HG03460 (cell line): ENCODE data around the gene CCDC43.
"Not testable (repeated sequence)": the region's sequence is repeated elsewhere in the genome, so short reads cannot be mapped to it uniquely, and the experiment has no call there.

Experiments used
- ATAC-seq: cut with Tn5 transposase; IDR thresholded peaks from one replicate; pipeline ENCODE4 v1.9.1; 2021; ENCODE audit not compliant: unreplicated experiment

The CCDC43 gene

GRCh38 chr17:44689477-44690217 is at the start of gene CCDC43:
Gene CCDC43, minus strand, starts transcription at chr17:44689776. Its CDS starts 23 bp downstream, at chr17:44689753.
- ATAC-seq = peak; percentile 86

- ATAC-seq = no peak
These were observed 48.8 kb upstream of the CCDC43 start for GRCh38 chr17:44738214-44738906.

DNA sequence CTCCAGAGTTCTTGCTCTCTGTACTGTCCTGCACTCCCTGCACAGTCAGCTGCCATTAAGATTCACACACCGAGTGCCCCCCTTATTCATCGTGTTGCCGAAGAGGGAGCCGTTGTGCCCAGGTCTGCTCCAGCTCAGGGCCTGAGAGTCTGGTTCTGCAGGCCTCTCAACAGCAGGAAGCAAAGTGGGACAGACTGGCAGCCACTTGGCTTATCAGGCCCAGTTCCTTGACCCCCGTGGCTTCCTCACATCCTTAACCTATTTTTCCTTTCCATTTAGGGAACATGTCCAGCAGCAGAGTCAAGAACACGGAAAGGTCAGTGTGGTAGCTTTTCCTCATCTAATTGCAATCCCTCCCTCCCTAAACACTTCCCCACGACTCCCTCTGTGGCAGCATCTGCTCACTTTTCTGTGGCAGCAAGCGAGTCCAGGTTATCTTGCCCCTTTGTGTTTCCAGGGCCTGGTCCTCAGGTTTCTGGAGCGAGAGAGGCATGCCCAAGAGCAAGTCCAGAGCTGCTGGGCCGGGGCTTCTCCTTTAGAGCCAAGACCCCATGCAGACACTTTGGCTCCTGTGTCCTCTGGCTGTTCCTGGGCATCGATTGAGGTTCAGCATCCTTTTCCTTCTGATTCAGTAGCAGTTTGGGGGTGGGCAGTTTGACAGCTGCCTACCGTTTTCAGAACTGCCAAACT is 47.1 kb upstream of the CCDC43 start:
- ATAC-seq = no peak

- ATAC-seq = no peak
These were observed 44.7 kb upstream of the CCDC43 start for GRCh38 chr17:44734272-44734671.

GRCh38 chr17:44733753-44734152 is 44.2 kb upstream of the CCDC43 start:
- ATAC-seq = no peak

DNA sequence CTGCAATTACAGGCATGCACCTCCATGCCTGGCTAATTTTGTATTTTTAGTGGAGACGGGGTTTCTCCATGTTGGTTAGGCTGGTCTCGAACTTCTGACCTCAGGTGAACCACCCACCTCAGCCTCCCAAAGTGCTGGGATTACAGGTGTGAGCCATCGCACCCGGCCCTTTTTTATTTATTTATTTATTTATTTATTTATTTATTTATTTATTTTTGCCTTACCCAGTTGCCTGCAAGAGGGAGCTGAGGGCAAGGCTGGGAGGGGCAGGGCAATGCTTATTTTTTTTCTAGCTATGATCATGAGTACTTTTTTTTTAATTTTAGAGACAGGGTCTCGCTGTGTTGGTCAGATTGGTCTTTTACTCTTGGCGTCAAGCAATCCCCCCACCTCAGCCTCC is 36.5 kb upstream of the CCDC43 start:
- ATAC-seq = not testable (repeated sequence)

GRCh38 chr17:44722254-44722653 is 32.7 kb upstream of the CCDC43 start:
- ATAC-seq = no peak

DNA sequence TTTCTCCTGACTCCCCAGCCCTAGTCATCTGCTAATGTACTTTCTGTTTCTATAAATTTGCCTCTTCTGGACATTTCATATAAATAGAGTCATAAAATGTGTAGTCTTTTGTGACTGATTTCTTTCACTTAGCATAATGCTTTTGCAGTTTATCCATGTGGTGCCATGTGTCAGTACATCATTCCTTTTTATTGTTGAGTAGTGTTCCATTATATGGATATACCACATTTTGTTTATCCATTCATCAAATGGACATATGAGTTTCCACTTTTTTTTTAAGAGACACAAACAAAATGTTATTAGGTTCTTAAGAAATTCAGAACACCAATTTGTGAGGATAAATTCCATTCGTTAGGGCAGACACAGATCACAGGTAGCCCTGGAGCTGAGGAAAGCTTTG is 29.9 kb upstream of the CCDC43 start:
- ATAC-seq = no peak

DNA sequence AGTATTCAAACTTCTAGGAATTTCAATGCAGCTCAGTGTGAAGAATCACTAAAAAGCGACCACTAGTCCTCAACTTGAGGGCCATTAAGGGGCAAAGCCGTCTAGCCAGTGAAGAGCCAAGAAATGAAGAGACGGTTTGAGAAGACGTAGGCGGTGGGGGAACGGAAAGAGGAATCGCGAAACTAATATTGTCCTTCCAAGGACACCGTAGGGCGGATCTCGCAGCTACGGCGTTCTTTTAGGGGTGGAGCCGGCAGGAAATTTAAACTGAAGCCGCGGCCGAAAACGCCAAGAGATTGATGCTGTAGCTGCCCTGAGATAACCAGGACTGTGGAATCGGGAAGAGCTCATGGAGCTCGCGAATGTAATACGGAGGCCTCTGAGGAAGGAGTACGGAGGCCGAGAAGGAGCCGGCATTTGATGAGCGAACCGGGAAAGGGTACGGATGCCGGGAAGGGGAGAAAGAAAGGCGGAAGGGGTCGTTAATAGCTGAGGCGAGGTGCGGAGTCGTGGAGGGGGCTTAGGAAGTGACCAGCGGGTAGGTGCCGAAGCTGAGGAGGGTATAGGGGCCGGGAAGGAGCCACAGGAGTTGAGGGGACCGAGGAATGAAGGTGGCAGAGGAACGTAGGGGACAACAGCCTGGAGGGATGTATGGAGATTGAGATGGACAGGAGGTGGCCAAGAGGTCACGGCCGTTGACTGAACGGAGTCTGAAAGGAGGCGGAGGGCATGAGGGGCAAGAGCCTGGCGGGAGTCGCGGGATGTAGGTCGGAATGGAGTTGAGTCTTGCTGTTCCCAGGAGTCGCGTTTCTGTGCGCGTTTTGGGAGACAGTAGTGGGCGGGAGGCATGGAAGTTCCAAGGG is 19.1 kb upstream of the CCDC43 start, which contains the start of gene DBF4B:
Gene DBF4B, plus strand, starts transcription at position 265 of the 863 bp plus-strand sequence. Its CDS starts 156 bp downstream, at position 421.
- ATAC-seq = peak; percentile 71

- no peak for ATAC-seq
These were observed 18.3 kb upstream of the CCDC43 start for GRCh38 chr17:44707755-44708400.

- ATAC-seq = not testable (repeated sequence)
These were observed 10.7 kb upstream of the CCDC43 start for GRCh38 chr17:44700288-44700687.

DNA sequence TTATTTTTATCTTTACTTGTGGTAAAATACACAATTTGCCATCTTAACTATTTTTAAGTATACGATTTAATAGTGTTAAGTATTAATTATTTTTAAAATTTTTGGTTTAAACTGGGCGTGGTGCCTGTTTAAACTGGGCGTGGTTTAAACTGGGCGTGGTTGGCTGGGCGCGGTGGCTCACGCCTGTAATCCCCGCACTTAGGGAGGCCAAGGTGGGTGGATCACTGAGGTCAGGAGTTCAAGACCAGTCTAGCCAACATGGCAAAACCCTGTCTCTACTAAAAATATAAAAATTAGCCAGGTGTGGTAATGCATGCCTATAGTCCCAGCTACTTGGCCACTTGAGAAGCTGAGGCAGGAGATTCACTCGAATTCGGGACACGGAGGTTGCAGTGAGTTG is 4.0 kb upstream of the CCDC43 start:
- no peak for ATAC-seq

GRCh38 chr17:44690746-44691306 is 1.2 kb upstream of the CCDC43 start:
- not testable (repeated sequence) for ATAC-seq

DNA sequence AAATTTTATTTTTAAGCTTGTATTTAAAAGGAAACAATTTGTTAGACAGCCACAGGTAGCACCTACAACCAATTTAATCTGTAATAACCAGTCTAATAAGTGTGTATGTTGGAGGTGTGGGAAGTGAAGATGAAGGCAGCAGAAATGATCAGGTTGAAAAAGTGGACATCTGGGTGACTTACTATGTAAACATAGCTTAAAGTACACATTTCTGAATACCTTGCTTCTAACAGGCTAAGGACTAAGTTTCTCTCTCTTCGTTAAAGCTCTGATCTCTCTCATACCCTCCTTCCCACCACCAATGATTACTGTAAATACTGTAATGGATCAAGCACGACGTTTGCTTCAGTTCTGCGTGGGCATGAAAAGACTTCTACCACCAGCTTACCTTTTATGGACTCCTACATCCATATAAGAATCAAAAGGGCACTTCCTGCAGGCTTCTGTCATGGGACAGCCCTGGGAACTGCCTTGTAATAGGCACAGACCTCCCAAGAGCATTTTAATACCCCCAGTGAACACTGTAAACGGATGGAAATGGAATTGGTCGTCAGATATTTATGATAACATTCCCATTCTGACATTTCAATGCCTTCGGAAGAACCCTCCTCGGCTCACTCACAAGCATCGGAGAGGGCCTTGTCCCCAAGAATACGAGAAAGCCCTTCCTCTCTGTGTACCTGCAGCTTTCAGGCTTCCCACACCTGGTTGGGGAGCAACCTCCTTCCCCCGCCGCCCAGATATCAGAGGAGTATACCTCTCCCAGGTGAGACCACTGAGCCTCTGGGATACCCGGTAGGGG is 700 bp downstream of the CCDC43 start:
- peak; percentile 32 for ATAC-seq

DNA sequence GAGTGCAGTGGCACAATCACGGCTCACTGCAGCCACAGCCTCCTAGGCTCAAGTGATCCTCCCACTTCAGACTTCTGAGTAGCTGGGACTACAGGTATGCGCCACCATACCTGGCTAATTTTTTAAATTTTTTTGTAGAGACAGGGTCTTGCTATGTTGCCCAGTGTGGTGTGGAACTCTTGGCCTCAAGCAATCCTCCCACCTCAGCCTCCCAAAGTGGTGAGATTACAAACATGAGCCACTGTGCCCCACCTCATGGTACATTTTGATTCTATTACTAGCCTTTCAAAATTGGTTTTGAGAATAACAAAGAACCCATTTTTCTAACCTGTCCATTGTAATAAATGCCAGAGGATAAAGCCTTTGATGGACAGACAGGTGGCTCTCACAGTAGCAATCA is 1.4 kb downstream of the CCDC43 start:
- ATAC-seq = no peak

DNA sequence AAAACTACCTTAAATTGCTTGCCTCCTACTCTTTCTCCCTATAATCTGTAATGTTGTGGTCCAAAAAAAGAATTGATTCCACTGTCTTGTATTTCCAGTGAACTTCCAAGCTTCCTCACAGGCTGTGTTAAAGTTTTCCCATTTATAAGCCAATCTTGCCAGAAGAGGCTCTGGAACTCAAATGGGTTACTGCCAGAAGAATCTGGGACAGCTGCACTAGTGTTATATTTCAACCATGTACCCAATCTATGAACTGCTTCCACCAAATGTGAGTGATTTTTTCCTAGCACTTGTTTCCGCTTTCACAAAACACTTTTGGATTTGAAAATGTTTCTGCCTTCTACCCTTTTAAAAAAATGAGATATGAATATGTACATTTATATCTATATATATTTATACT is 1.8 kb downstream of the CCDC43 start:
- no peak for ATAC-seq

- not testable (repeated sequence) for ATAC-seq
These were observed 6.3 kb downstream of the CCDC43 start for GRCh38 chr17:44683303-44683702.

- ATAC-seq = no peak
These were observed 12.4 kb downstream of the CCDC43 start for GRCh38 chr17:44677136-44677535.

- no peak for ATAC-seq
These were observed 15.7 kb downstream of the CCDC43 start for GRCh38 chr17:44673893-44674292.
